ENCODE results near the gene SLC37A2.

SLC37A2 gene

DNA sequence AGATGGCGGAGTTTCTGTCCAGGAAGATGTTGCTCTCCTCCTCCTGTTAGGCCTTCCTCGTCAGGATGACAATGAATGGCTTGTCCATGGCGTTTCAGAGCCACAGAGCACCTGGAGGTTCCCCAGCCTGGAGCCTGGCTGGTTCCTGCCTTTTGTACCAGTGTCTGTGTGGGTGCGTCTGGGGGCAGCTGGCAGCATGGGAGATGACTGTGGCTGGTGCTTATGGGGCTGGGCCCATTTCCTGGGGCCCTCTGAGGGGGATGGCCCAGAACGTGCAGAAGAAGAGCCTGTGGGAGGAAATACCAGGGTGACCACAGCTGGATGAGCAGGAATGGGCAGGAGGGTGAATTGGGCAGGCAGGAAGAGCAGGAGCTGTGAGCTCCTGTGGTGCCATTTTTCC lies 6.7 kb downstream of the SLC37A2 start:
- H3K27me3 ChIP-seq (ENCODE audit: insufficient read depth, low read length) = no peaks in the 10 kb centered on the region
- no peak overlapping the region for H3K4me3 ChIP-seq (ENCODE audit: low read depth, low read length, poor library complexity, severe bottlenecking)
- no peaks in the 10 kb centered on the region for H4K20me1 ChIP-seq (ENCODE audit: insufficient read depth, low read length)
- H3K79me2 ChIP-seq (ENCODE audit: insufficient read depth, low read length) = no peaks in the 10 kb centered on the region
- no peaks in the 10 kb centered on the region for H3K36me3 ChIP-seq (ENCODE audit: insufficient read depth, low read length)
- TF ChIP-seq, protein P1, sequence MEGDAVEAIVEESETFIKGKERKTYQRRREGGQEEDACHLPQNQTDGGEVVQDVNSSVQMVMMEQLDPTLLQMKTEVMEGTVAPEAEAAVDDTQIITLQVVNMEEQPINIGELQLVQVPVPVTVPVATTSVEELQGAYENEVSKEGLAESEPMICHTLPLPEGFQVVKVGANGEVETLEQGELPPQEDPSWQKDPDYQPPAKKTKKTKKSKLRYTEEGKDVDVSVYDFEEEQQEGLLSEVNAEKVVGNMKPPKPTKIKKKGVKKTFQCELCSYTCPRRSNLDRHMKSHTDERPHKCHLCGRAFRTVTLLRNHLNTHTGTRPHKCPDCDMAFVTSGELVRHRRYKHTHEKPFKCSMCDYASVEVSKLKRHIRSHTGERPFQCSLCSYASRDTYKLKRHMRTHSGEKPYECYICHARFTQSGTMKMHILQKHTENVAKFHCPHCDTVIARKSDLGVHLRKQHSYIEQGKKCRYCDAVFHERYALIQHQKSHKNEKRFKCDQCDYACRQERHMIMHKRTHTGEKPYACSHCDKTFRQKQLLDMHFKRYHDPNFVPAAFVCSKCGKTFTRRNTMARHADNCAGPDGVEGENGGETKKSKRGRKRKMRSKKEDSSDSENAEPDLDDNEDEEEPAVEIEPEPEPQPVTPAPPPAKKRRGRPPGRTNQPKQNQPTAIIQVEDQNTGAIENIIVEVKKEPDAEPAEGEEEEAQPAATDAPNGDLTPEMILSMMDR (IDR thresholded peaks at IDR 0.05; ENCODE audit: low read length) = no peak
- no peak for TF ChIP-seq EZH2 (IDR thresholded peaks at IDR 0.05; ENCODE audit: borderline replicate concordance, low read length)
- H3F3A ChIP-seq (ENCODE audit: insufficient read depth, low read length) = no peaks in the 10 kb centered on the region
- peaks cover 9% of the 10 kb centered on the region for H3K4me1 ChIP-seq (ENCODE audit: insufficient read depth, low read length, severe bottlenecking)
- H2AFZ ChIP-seq (ENCODE audit: low read length) = no peak overlapping the region
- no peak overlapping the region for H3K9ac ChIP-seq (ENCODE audit: low read length)
- H3K9me2 ChIP-seq (ENCODE audit: low read depth, low read length) = no peaks in the 10 kb centered on the region
- no peak overlapping the region for H3K27ac ChIP-seq (ENCODE audit: low read depth, low read length, poor library complexity, severe bottlenecking)
- H3K9me3 ChIP-seq (ENCODE audit: low read length) = no peaks in the 10 kb centered on the region
- H3K4me2 ChIP-seq (ENCODE audit: low read length) = no peak overlapping the region

DNA sequence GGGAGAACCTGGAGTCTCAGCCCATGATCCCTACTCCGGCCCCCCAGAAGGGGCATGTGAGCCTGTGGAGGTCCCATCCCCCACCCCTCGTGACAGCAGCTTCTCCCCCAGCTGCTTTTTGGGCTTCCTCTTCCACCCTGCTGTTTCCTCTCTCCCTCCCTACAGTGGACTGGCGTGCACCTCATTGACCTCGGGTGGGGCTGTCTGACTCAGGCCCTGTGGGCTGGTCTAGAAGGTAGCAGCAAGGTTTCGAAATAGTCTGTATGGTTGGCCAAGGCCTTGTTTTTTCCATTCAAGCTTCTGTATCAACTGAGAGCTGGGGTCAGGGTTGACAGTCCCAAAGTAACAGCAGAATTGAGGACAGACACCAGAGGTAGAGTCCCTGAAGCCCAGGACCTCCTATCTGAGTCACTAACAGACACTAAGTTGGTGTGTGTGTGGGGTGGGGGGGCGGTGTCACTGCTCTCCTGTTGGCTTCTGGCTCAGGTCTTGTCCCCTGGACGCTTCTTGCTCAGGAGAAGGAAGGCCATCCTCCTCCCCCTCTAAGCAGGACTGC lies 7.7 kb downstream of the SLC37A2 start:
- Histone ChIP-seq H3K27ac (ENCODE audit: low read depth, low read length, poor library complexity, severe bottlenecking) (no peak overlapping the region), H3K4me1 (ENCODE audit: insufficient read depth, low read length, severe bottlenecking) (peaks cover 9% of the 10 kb centered on the region), H3K4me2 (ENCODE audit: low read length) (no peak overlapping the region), H2AFZ (ENCODE audit: low read length) (no peak overlapping the region), H3K79me2 (ENCODE audit: insufficient read depth, low read length) (no peaks in the 10 kb centered on the region), H3K9ac (ENCODE audit: low read length) (no peak overlapping the region), H3K36me3 (ENCODE audit: insufficient read depth, low read length) (no peaks in the 10 kb centered on the region), H3K9me2 (ENCODE audit: low read depth, low read length) (no peaks in the 10 kb centered on the region), H3K9me3 (ENCODE audit: low read length) (no peaks in the 10 kb centered on the region), H3K27me3 (ENCODE audit: insufficient read depth, low read length) (no peaks in the 10 kb centered on the region), H3K4me3 (ENCODE audit: low read depth, low read length, poor library complexity, severe bottlenecking) (no peak overlapping the region), H3F3A (ENCODE audit: insufficient read depth, low read length) (no peaks in the 10 kb centered on the region), H4K20me1 (ENCODE audit: insufficient read depth, low read length) (no peaks in the 10 kb centered on the region)
- TF ChIP-seq, protein P1 (IDR thresholded peaks at IDR 0.05; ENCODE audit: low read length) = no peak
- TF ChIP-seq EZH2 (IDR thresholded peaks at IDR 0.05; ENCODE audit: borderline replicate concordance, low read length) = no peak

DNA sequence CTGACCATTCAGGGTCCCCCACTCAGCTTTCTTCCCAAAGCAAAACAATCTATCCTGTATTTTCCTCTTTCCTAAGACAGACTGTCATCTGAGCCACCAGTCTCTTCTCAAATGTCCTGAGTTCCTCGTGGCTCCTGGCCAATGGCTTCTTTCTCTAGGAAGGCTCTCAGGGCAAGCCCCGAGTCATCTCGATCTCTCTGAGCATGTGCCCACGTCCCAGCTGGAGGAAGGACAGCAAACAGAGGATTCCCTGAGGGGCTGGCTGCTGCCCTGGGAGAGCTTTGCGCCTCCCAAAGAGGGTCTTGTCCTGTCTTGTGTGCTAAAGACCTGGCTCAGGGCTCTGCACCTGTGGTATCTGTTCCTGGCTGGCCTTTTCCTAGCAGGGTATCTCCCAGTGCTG lies 8.3 kb downstream of the SLC37A2 start:
- no peaks in the 10 kb centered on the region for H4K20me1 ChIP-seq (ENCODE audit: insufficient read depth, low read length)
- no peak overlapping the region for H2AFZ ChIP-seq (ENCODE audit: low read length)
- H3K4me2 ChIP-seq (ENCODE audit: low read length) = no peak overlapping the region
- H3K4me3 ChIP-seq (ENCODE audit: low read depth, low read length, poor library complexity, severe bottlenecking) = no peak overlapping the region
- peaks cover 9% of the 10 kb centered on the region for H3K4me1 ChIP-seq (ENCODE audit: insufficient read depth, low read length, severe bottlenecking)
- H3F3A ChIP-seq (ENCODE audit: insufficient read depth, low read length) = no peaks in the 10 kb centered on the region
- H3K9ac ChIP-seq (ENCODE audit: low read length) = no peak overlapping the region
- no peaks in the 10 kb centered on the region for H3K27me3 ChIP-seq (ENCODE audit: insufficient read depth, low read length)
- no peaks in the 10 kb centered on the region for H3K36me3 ChIP-seq (ENCODE audit: insufficient read depth, low read length)
- no peaks in the 10 kb centered on the region for H3K79me2 ChIP-seq (ENCODE audit: insufficient read depth, low read length)
- H3K9me2 ChIP-seq (ENCODE audit: low read depth, low read length) = no peaks in the 10 kb centered on the region
- no peak overlapping the region for H3K27ac ChIP-seq (ENCODE audit: low read depth, low read length, poor library complexity, severe bottlenecking)
- TF ChIP-seq EZH2 (IDR thresholded peaks at IDR 0.05; ENCODE audit: borderline replicate concordance, low read length) = no peak
- TF ChIP-seq, protein P1 (IDR thresholded peaks at IDR 0.05; ENCODE audit: low read length) = no peak
- H3K9me3 ChIP-seq (ENCODE audit: low read length) = no peaks in the 10 kb centered on the region

All from OCI-LY1 (cell line).